Measurements from ENCODE around the gene ARID1B.

DNA sequence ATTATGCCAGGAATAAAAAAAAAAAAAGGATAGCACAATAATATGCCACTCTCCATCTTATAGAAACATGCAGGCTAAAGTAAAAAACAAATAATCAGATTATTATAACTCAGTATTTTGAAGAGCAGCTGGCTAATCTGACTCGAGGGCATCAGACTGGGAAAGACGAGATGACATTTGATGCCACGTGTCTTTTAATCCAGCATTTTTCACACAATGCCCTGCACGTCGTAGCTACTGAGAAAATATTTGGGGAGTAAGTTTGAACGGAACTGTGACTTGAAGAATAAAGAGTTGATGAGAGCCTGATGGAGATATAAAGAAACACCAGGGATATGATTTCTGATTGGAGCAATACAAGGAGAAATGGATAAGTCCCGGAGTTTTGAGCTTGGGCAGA is 237.7 kb downstream of the ARID1B start:
- no peak for TF ChIP-seq CTCF (tag by site-specific recombination; IDR thresholded peaks at IDR 0.05)
- TF ChIP-seq BCL11B (tag by site-specific recombination; IDR thresholded peaks at IDR 0.05; ENCODE audit: low read depth), result no peak
- TF ChIP-seq ZNF114 (tag by site-specific recombination; IDR thresholded peaks at IDR 0.05), result no peak
- no peak for TF ChIP-seq ZNF529 (tag by site-specific recombination; IDR thresholded peaks at IDR 0.05; ENCODE audit: insufficient replicate concordance)
- TF ChIP-seq ZNF146 (tag by site-specific recombination; IDR thresholded peaks at IDR 0.05), result no peak
- no peak for TF ChIP-seq ZNF391 (tag by site-specific recombination; IDR thresholded peaks at IDR 0.05; ENCODE audit: borderline replicate concordance, low read depth)
- TF ChIP-seq HOXD13 (CRISPR knock-in tag; IDR thresholded peaks at IDR 0.05; ENCODE audit: borderline replicate concordance), result no peak
- TF ChIP-seq ZNF350 (tag by site-specific recombination; IDR thresholded peaks at IDR 0.05), result no peak
- TF ChIP-seq, protein P1, sequence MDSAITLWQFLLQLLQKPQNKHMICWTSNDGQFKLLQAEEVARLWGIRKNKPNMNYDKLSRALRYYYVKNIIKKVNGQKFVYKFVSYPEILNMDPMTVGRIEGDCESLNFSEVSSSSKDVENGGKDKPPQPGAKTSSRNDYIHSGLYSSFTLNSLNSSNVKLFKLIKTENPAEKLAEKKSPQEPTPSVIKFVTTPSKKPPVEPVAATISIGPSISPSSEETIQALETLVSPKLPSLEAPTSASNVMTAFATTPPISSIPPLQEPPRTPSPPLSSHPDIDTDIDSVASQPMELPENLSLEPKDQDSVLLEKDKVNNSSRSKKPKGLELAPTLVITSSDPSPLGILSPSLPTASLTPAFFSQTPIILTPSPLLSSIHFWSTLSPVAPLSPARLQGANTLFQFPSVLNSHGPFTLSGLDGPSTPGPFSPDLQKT (IDR thresholded peaks at IDR 0.05; ENCODE audit: borderline replicate concordance, low read depth, low read length), result no peak
- TF ChIP-seq ZNF423 (tag by site-specific recombination; IDR thresholded peaks at IDR 0.05), result no peak

All from HEK293 (cell line).